GM13976 (cell line): ENCODE data around the gene THY1.

Source experiments
- DNase-seq: peaks from one replicate; pipeline ENCODE4 v3.0.0; 2012; ENCODE audit warnings: low spot score
- in situ Hi-C: fragments of 300-500 bp; cut with MboI; formaldehyde crosslinking; loops from one replicate; pipeline ENCODE4 v1.12.0; 2022; ENCODE audit warnings: low sequenced_read_pairs, mixed read lengths, inconsistent platforms; ENCODE audit not compliant: unreplicated experiment
- TF ChIP-seq, protein P1 (sequence below): IDR thresholded peaks from 2 replicates; pipeline ENCODE4 v1.5.1; 2012; ENCODE audit warnings: borderline replicate concordance, mild to moderate bottlenecking; ENCODE audit not compliant: insufficient read depth; ENCODE audit errors: extremely low read depth, missing control alignments, control extremely low read depth

THY1 gene

DNA sequence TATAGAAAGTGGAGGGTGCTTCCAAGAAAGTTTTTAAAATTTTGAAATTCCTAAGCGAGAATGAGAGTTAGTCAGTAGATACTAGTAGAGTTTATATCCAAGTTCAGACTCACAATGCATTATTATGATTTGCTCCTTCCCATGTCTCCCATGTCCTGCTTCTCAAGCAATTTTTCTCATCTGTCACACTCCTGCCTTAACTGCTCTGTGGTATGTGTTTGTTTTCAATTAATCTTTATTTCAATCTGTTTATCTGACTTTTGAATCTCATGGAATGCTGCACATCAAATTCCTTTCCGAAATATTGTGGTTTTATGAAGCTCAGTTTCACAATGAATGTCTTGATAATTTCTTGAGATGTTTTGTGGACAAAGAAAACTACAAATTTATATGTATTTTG, 18.1 kb downstream of the THY1 start:
- in situ Hi-C loops, result no loop called here
- TF ChIP-seq, protein P1, sequence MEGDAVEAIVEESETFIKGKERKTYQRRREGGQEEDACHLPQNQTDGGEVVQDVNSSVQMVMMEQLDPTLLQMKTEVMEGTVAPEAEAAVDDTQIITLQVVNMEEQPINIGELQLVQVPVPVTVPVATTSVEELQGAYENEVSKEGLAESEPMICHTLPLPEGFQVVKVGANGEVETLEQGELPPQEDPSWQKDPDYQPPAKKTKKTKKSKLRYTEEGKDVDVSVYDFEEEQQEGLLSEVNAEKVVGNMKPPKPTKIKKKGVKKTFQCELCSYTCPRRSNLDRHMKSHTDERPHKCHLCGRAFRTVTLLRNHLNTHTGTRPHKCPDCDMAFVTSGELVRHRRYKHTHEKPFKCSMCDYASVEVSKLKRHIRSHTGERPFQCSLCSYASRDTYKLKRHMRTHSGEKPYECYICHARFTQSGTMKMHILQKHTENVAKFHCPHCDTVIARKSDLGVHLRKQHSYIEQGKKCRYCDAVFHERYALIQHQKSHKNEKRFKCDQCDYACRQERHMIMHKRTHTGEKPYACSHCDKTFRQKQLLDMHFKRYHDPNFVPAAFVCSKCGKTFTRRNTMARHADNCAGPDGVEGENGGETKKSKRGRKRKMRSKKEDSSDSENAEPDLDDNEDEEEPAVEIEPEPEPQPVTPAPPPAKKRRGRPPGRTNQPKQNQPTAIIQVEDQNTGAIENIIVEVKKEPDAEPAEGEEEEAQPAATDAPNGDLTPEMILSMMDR, result no peak
- no peak for DNase-seq

DNA sequence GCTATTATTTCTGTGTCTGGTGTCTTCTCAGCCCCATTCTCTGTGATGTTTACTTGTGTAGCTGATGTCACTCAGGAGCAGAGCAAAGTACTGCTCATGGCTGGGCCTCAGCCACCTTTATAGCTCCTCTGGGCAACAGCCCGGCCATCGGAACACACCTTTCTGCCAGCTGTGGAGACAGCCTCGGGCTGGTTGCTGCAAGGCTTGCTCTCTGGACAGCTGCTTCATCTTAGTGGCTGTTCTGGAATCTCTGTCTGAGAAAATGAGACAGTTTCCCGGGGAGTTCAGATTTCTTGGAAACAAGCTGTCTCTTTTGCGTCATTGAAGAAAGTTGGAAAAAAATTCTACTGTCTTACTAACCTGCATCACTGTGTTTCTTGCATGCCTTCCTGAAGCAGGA, 20.0 kb downstream of the THY1 start:
- TF ChIP-seq, protein P1, result no peak
- no peak for DNase-seq
- in situ Hi-C loops, result no loop called here

DNA sequence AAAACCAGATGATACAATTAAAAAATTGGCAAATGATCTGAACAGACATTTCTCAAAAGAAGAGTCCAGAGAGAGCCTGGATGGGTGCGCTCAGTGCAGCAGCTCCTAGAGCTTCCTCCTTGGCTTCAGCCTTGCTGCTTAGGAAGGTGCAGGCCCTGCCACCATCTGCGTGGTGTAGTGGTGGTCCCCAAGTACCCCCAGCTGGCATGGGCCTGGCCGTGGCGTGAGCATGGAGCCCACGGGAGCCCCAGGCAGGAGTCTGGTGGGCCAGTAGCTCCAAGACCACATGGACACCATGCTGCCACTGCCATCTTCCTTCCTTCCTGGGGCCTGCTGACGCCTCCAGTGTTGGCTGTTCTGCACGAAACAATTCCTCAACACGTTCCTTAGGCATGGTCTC, 20.5 kb downstream of the THY1 start:
- TF ChIP-seq, protein P1, result no peak
- no peak for DNase-seq
- in situ Hi-C loops, result no loop called here

DNA sequence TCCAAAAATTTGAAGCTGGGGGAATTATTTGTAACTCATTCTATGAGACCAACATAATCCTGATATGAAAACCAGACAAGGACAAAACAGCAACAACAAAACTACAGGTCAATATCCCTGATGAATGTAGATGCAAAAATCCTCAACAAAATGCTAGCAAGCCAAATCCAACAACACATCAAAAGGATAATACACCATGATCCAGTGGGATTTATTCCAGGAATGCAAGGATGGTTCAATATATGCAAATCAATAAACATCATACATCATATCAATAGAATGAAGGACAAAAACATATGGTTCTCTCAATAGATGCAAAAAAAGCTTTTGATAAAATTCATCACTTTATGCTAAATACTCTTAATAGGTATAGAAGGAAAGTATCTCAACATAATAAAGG, 22.1 kb downstream of the THY1 start:
- TF ChIP-seq, protein P1, result no peak
- in situ Hi-C loops, result no loop called here
- no peak for DNase-seq

DNA sequence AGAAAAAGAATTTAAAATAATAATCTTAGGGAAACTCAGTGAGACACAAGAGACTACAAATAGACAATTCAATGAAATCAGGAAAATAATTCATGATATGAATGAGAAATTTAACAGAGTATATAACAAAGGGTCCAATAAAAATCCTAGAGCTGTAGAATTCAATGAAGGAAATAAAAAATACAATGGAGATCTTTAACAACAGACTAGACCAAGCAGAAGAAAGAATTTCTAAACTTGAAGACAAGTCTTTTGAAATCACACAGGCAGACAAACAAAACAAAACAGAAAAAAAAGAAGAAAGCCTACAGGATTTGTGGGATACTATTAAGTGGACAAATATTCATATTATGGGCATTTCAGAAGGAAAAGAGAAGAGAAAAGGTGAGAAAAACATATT, 25.2 kb downstream of the THY1 start:
- in situ Hi-C loops, result no loop called here
- TF ChIP-seq, protein P1, result no peak
- no peak for DNase-seq

DNA sequence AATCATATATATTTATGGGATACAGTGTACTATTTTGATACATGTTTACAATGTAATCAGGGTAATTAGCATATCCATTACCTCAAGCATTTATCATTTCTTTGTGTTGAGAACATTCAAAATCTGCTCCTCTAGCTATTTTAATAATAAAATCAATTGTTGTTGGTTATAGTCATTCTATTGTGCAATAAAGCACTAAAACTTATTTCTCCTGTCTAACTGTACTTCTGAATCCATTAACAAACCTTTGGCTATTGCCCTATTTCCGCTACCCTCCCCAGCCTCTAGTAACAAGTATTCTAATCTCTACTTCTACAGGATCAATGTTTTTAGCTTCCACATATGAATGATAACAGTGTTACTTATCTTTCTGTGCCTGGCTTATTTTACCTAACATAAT, 26.1 kb downstream of the THY1 start:
- no peak for DNase-seq
- TF ChIP-seq, protein P1, result no peak
- in situ Hi-C loops, result no loop called here

DNA sequence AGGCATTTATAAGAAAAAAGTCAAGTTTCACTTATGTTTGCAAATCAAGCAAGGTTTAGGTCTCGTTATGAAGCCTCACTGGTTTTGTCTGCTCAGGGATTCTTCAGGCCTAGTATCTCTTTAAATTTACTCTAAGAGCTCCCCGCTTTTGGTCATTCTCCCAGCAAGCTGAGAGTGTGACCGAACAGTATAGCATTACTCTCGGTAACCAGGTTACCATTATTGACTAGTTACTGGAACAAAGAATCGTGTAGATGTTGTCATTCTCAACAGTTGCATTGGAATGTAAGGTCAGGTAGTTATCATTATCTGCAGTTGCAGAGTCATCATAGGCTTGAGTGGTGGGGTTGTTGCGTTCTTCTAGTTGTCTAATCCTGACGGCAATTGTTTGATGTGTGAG, 31.7 kb downstream of the THY1 start:
- in situ Hi-C loops, result no loop called here
- no peak for DNase-seq
- TF ChIP-seq, protein P1, result no peak
